ENCODE results near the gene CSTPP1.
"Not testable (repeated sequence)": the region's sequence is repeated elsewhere in the genome, so short reads cannot be mapped to it uniquely, and the experiment has no call there.

Gene CSTPP1

GRCh38 chr11:46961886-46962285, 25.3 kb downstream of the CSTPP1 start:
- H4K8ac ChIP-seq (ENCODE audit: low read depth, low read length); H2BK120ac ChIP-seq (ENCODE audit: low read depth, low read length); H3K79me1 ChIP-seq (ENCODE audit: low read depth, low read length); H2BK5ac ChIP-seq (ENCODE audit: low read length); H3K4me2 ChIP-seq (ENCODE audit: insufficient read depth, low read length, poor library complexity, severe bottlenecking); H3K23ac ChIP-seq (ENCODE audit: low read depth, low read length, poor library complexity); H2AFZ ChIP-seq (ENCODE audit: low read length); H3K4ac ChIP-seq (ENCODE audit: low read length); H4K91ac ChIP-seq (ENCODE audit: low read depth, low read length, poor library complexity); H3K9ac ChIP-seq (ENCODE audit: low read depth, low read length, poor library complexity); H3K27me3 ChIP-seq (ENCODE audit: control insufficient read depth in 3 of 3, insufficient read depth in 3 of 3, low read depth in 1 of 3, low read length in 3 of 3); H3K4me1 ChIP-seq (ENCODE audit: control insufficient read depth in 2 of 2, insufficient read depth in 1 of 2, low read depth in 1 of 2, low read length in 2 of 2); H3K4me3 ChIP-seq (ENCODE audit: low read length in 2 of 2); H3K14ac ChIP-seq (ENCODE audit: low read length); DNase-seq (ENCODE audit: low spot score); H3K27ac ChIP-seq (replicated peaks; ENCODE audit: low read length); H3K18ac ChIP-seq (ENCODE audit: low read length); H2BK12ac ChIP-seq (ENCODE audit: low read length); H2BK15ac ChIP-seq (ENCODE audit: low read length); H2AK5ac ChIP-seq (ENCODE audit: low read depth, low read length): not testable (repeated sequence)
- no CpG with 5 or more reads among the region's 3 CpGs for WGBS, 2 donors (ENCODE audit: extremely low coverage in 2 of 2, insufficient read length in 2 of 2, insufficient replicate concordance in 1 of 2)
- Histone ChIP-seq H3K9me3 (replicated peaks in 1 of 2; ENCODE audit: control insufficient read depth in 2 of 2, insufficient read depth in 1 of 2, low read depth in 1 of 2, low read length in 2 of 2) (peaks cover 5 to 23% of the 10 kb centered on the region in 2 donors), H3K36me3 (replicated peaks in 1 of 2; ENCODE audit: control insufficient read depth in 2 of 2, insufficient read depth in 2 of 2, low read length in 2 of 2) (peaks cover 4 to 26% of the 10 kb centered on the region in 2 donors)

GRCh38 chr11:46963844-46964243, 27.3 kb downstream of the CSTPP1 start:
- peaks cover 0 to 16% of the 10 kb centered on the region in 2 donors for H3K9me3 ChIP-seq (replicated peaks in 1 of 2; ENCODE audit: control insufficient read depth in 2 of 2, insufficient read depth in 1 of 2, low read depth in 1 of 2, low read length in 2 of 2)
- H2AFZ ChIP-seq (ENCODE audit: low read length) = no peak overlapping the region
- H3K18ac ChIP-seq (ENCODE audit: low read length) = no peak overlapping the region
- H3K27ac ChIP-seq (replicated peaks; ENCODE audit: low read length) = no peak overlapping the region
- no peak overlapping the region for H3K4me2 ChIP-seq (ENCODE audit: insufficient read depth, low read length, poor library complexity, severe bottlenecking)
- no peak overlapping the region for H2BK15ac ChIP-seq (ENCODE audit: low read length)
- no peaks in the 10 kb centered on the region for H3K27me3 ChIP-seq (ENCODE audit: control insufficient read depth in 3 of 3, insufficient read depth in 3 of 3, low read depth in 1 of 3, low read length in 3 of 3)
- H4K91ac ChIP-seq (ENCODE audit: low read depth, low read length, poor library complexity) = no peak overlapping the region
- H3K14ac ChIP-seq (ENCODE audit: low read length) = no peak overlapping the region
- no peak overlapping the region for H2BK12ac ChIP-seq (ENCODE audit: low read length)
- no peaks in the 10 kb centered on the region for H3K79me1 ChIP-seq (ENCODE audit: low read depth, low read length)
- H2AK5ac ChIP-seq (ENCODE audit: low read depth, low read length) = no peak overlapping the region
- H3K4ac ChIP-seq (ENCODE audit: low read length) = no peak overlapping the region
- peaks cover 0 to 18% of the 10 kb centered on the region in 2 donors for H3K36me3 ChIP-seq (replicated peaks in 1 of 2; ENCODE audit: control insufficient read depth in 2 of 2, insufficient read depth in 2 of 2, low read length in 2 of 2)
- H4K8ac ChIP-seq (ENCODE audit: low read depth, low read length) = no peak overlapping the region
- no peak overlapping the region for H3K4me3 ChIP-seq (ENCODE audit: low read length in 2 of 2)
- DNase-seq (ENCODE audit: low spot score) = no peak
- no peaks in the 10 kb centered on the region for H3K4me1 ChIP-seq (ENCODE audit: control insufficient read depth in 2 of 2, insufficient read depth in 1 of 2, low read depth in 1 of 2, low read length in 2 of 2)
- H3K9ac ChIP-seq (ENCODE audit: low read depth, low read length, poor library complexity) = no peak overlapping the region
- H2BK120ac ChIP-seq (ENCODE audit: low read depth, low read length) = no peak overlapping the region
- no peak overlapping the region for H3K23ac ChIP-seq (ENCODE audit: low read depth, low read length, poor library complexity)
- H2BK5ac ChIP-seq (ENCODE audit: low read length) = no peak overlapping the region
- no CpG with 5 or more reads among the region's 3 CpGs for WGBS, 2 donors (ENCODE audit: extremely low coverage in 2 of 2, insufficient read length in 2 of 2, insufficient replicate concordance in 1 of 2)

GRCh38 chr11:46966773-46967172, 30.2 kb downstream of the CSTPP1 start:
- Histone ChIP-seq H3K18ac (ENCODE audit: low read length) (no peak overlapping the region), H4K91ac (ENCODE audit: low read depth, low read length, poor library complexity) (no peak overlapping the region), H3K4me2 (ENCODE audit: insufficient read depth, low read length, poor library complexity, severe bottlenecking) (no peak overlapping the region), H2BK120ac (ENCODE audit: low read depth, low read length) (no peak overlapping the region), H3K27me3 (ENCODE audit: control insufficient read depth in 3 of 3, insufficient read depth in 3 of 3, low read depth in 1 of 3, low read length in 3 of 3) (no peaks in the 10 kb centered on the region), H3K36me3 (replicated peaks in 1 of 2; ENCODE audit: control insufficient read depth in 2 of 2, insufficient read depth in 2 of 2, low read length in 2 of 2) (peaks cover 0 to 10% of the 10 kb centered on the region in 2 donors), H4K8ac (ENCODE audit: low read depth, low read length) (no peak overlapping the region), H3K14ac (ENCODE audit: low read length) (no peak overlapping the region), H3K9ac (ENCODE audit: low read depth, low read length, poor library complexity) (no peak overlapping the region), H3K4ac (ENCODE audit: low read length) (no peak overlapping the region), H2AK5ac (ENCODE audit: low read depth, low read length) (no peak overlapping the region), H3K4me3 (ENCODE audit: low read length in 2 of 2) (no peak overlapping the region), H3K79me1 (ENCODE audit: low read depth, low read length) (no peaks in the 10 kb centered on the region), H2BK12ac (ENCODE audit: low read length) (no peak overlapping the region), H2BK15ac (ENCODE audit: low read length) (no peak overlapping the region), H2BK5ac (ENCODE audit: low read length) (no peak overlapping the region), H3K23ac (ENCODE audit: low read depth, low read length, poor library complexity) (no peak overlapping the region), H3K4me1 (ENCODE audit: control insufficient read depth in 2 of 2, insufficient read depth in 1 of 2, low read depth in 1 of 2, low read length in 2 of 2) (no peaks in the 10 kb centered on the region), H3K9me3 (replicated peaks in 1 of 2; ENCODE audit: control insufficient read depth in 2 of 2, insufficient read depth in 1 of 2, low read depth in 1 of 2, low read length in 2 of 2) (peaks cover 0 to 5% of the 10 kb centered on the region in 2 donors), H2AFZ (ENCODE audit: low read length) (no peak overlapping the region), H3K27ac (replicated peaks; ENCODE audit: low read length) (no peak overlapping the region)
- WGBS, 2 donors (ENCODE audit: extremely low coverage in 2 of 2, insufficient read length in 2 of 2, insufficient replicate concordance in 1 of 2) = no CpG with 5 or more reads among the region's 2 CpGs
- no peak for DNase-seq (ENCODE audit: low spot score)

GRCh38 chr11:46967962-46968361, 31.4 kb downstream of the CSTPP1 start:
- Histone ChIP-seq H2BK120ac (ENCODE audit: low read depth, low read length) (no peak overlapping the region), H3K79me1 (ENCODE audit: low read depth, low read length) (no peaks in the 10 kb centered on the region), H3K9me3 (replicated peaks in 1 of 2; ENCODE audit: control insufficient read depth in 2 of 2, insufficient read depth in 1 of 2, low read depth in 1 of 2, low read length in 2 of 2) (peaks cover 0 to 5% of the 10 kb centered on the region in 2 donors), H3K27ac (replicated peaks; ENCODE audit: low read length) (no peak overlapping the region), H3K4ac (ENCODE audit: low read length) (no peak overlapping the region), H3K27me3 (ENCODE audit: control insufficient read depth in 3 of 3, insufficient read depth in 3 of 3, low read depth in 1 of 3, low read length in 3 of 3) (no peaks in the 10 kb centered on the region), H3K4me3 (ENCODE audit: low read length in 2 of 2) (no peak overlapping the region), H3K23ac (ENCODE audit: low read depth, low read length, poor library complexity) (no peak overlapping the region), H3K9ac (ENCODE audit: low read depth, low read length, poor library complexity) (no peak overlapping the region), H4K8ac (ENCODE audit: low read depth, low read length) (no peak overlapping the region), H3K14ac (ENCODE audit: low read length) (no peak overlapping the region), H2BK15ac (ENCODE audit: low read length) (no peak overlapping the region), H4K91ac (ENCODE audit: low read depth, low read length, poor library complexity) (no peak overlapping the region), H2AK5ac (ENCODE audit: low read depth, low read length) (no peak overlapping the region), H2BK12ac (ENCODE audit: low read length) (no peak overlapping the region), H3K18ac (ENCODE audit: low read length) (no peak overlapping the region), H3K4me1 (ENCODE audit: control insufficient read depth in 2 of 2, insufficient read depth in 1 of 2, low read depth in 1 of 2, low read length in 2 of 2) (no peaks in the 10 kb centered on the region), H2AFZ (ENCODE audit: low read length) (no peak overlapping the region), H3K36me3 (replicated peaks in 1 of 2; ENCODE audit: control insufficient read depth in 2 of 2, insufficient read depth in 2 of 2, low read length in 2 of 2) (peaks cover 0 to 10% of the 10 kb centered on the region in 2 donors), H3K4me2 (ENCODE audit: insufficient read depth, low read length, poor library complexity, severe bottlenecking) (no peak overlapping the region), H2BK5ac (ENCODE audit: low read length) (no peak overlapping the region)
- WGBS, 2 donors (ENCODE audit: extremely low coverage in 2 of 2, insufficient read length in 2 of 2, insufficient replicate concordance in 1 of 2) = no CpG with 5 or more reads among the region's 2 CpGs
- no peak for DNase-seq (ENCODE audit: low spot score)

All from neuronal stem cell (in vitro differentiated cells).